Prostate gland (tissue), 2 donors: Measurements from ENCODE around the gene ELOVL2. TPM values are rescaled to one million over a fixed set of nuclear protein-coding genes. Genes with fewer than 3 reads are reported as not detected.

Experiments used
- DNase-seq: peaks from one replicate; pipeline ENCODE4 v3.0.0-alpha.2; 2019; ENCODE audit warnings: low spot score
- H3K27ac ChIP-seq, 2 donors: fragments of 200-600 bp; sonication (generic); 2 replicates each; pipeline ENCODE4 v1.5.1; 2017 to 2019
- H3K27me3 ChIP-seq: fragments of 200-600 bp; sonication (generic); replicated peaks from 2 replicates; pipeline ENCODE4 v1.5.1; 2019; ENCODE audit not compliant: insufficient read depth
- H3K36me3 ChIP-seq, 2 donors: fragments of 200-600 bp; sonication (generic); 1 replicate in 1 of 2; 2 replicates in 1 of 2; pipeline versions ENCODE4 v1.5.1 to v1.8.1; 2017 to 2019
- H3K4me1 ChIP-seq: fragments of 200-600 bp; sonication (generic); replicated peaks from 2 replicates; pipeline ENCODE4 v1.5.1; 2019
- H3K4me3 ChIP-seq, 2 donors: fragments of 200-600 bp; sonication (generic); 2 replicates each; pipeline ENCODE4 v1.5.1; 2017 to 2019
- H3K9me3 ChIP-seq: fragments of 200-600 bp; sonication (generic); 2 replicates; pipeline ENCODE4 v1.5.1; 2017
- POLR2A ChIP-seq: fragments of 450-650 bp; IDR thresholded peaks from one replicate; pipeline ENCODE4 v1.6.1; 2016; ENCODE audit warnings: antibody characterized with exemption, mild to moderate bottlenecking
- POLR2AphosphoS5 ChIP-seq: sonication (generic); formaldehyde crosslinking; IDR thresholded peaks from one replicate; pipeline ENCODE4 v1.6.1; 2017; ENCODE audit warnings: antibody characterized with exemption
- WGBS: methylation state at CpG from one replicate; pipeline ENCODE4 v1.1.5; 2018; 5-methylcytosine and 5-hydroxymethylcytosine counted together
- intact Hi-C: fragments of 100-400 bp; cut with DNase I; formaldehyde crosslinking; loops from one replicate; pipeline ENCODE4 v1.14.2; 2022
- total RNA-seq, 2 donors: library from RNA; depleted of rRNA; stranded (reverse); fragments of >200 nt; gene quantifications; one replicate each; pipeline ENCODE4 v1.1.0, GENCODE V29; 2016
- TF ChIP-seq, protein P1 (sequence below), 4 experiments: fragments of 200-600 bp in 2 of 4; fragments of 450-650 bp in 2 of 4; sonication (generic) in 2 of 4; IDR thresholded peaks; 1 replicate in 3 of 4; 2 replicates in 1 of 4; pipeline ENCODE4 v1.5.1; 2016 to 2019; ENCODE audit warnings: antibody characterized with exemption in 4 of 4, mild to moderate bottlenecking in 2 of 4, moderate library complexity in 2 of 4

The ELOVL2 gene
- total RNA-seq, 2 donors from 2014 or later: 15.5 to 17.9 TPM

DNA sequence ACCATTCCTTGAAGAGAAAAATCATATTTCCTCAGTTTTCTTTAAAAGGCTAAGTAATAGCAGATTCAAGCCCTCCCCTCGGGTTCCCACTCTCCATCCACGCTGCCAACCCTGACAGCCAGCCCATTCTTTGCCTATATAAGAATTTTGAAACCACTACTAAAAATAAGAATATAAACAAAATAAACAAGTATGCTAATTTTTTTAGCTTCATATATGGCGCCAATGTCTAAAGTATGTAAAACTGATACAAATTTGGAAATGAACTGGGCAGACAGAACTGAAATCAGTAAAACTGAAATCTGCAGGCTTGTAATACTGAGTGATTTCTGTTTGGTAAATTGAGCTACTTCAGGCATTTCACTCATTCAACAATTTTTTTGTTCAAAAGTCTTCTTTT, 19.0 kb downstream of the ELOVL2 start:
- H3K27me3 ChIP-seq: no peaks in the 10 kb centered on the region
- no peak for DNase-seq
- intact Hi-C loops: no loop called here
- no peak overlapping the region for H3K27ac ChIP-seq
- H3K9me3 ChIP-seq: no peaks in the 10 kb centered on the region
- WGBS: 94% methylated on average over 3 of the region's 3 CpGs
- H3K4me1 ChIP-seq: no peaks in the 10 kb centered on the region
- TF ChIP-seq POLR2AphosphoS5 (no peak), POLR2A (no peak)
- TF ChIP-seq, protein P1, sequence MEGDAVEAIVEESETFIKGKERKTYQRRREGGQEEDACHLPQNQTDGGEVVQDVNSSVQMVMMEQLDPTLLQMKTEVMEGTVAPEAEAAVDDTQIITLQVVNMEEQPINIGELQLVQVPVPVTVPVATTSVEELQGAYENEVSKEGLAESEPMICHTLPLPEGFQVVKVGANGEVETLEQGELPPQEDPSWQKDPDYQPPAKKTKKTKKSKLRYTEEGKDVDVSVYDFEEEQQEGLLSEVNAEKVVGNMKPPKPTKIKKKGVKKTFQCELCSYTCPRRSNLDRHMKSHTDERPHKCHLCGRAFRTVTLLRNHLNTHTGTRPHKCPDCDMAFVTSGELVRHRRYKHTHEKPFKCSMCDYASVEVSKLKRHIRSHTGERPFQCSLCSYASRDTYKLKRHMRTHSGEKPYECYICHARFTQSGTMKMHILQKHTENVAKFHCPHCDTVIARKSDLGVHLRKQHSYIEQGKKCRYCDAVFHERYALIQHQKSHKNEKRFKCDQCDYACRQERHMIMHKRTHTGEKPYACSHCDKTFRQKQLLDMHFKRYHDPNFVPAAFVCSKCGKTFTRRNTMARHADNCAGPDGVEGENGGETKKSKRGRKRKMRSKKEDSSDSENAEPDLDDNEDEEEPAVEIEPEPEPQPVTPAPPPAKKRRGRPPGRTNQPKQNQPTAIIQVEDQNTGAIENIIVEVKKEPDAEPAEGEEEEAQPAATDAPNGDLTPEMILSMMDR (IDR thresholded peaks at IDR 0.05): no peak
- no peak overlapping the region for H3K4me3 ChIP-seq
- H3K36me3 ChIP-seq: no peaks in the 10 kb centered on the region

DNA sequence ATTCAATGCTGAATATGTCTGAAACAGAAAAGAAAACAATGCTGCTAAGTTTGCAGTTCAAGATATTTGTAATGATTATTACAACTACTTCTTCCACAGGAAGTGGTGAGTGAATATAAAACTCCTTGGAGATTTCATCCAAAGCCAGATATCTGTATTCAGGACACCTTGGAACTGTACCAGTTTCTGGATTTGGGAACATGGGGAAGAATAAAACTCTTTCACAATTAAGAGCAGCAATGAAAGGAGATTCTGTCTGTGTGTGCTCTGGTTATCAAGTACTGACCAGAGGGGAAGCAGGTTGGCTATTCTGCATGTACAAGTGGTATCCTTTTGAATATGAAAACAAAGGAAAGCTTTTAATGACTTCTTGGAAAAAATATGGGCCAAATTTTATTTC, 21.1 kb downstream of the ELOVL2 start:
- no peak overlapping the region for H3K27ac ChIP-seq
- intact Hi-C loops: no loop called here

GRCh38 chr6:11021714-11022113, 22.4 kb downstream of the ELOVL2 start:
- no peaks in the 10 kb centered on the region for H3K9me3 ChIP-seq
- WGBS: 58% methylated on average over 7 of the region's 7 CpGs
- intact Hi-C loops: no loop called here
- H3K4me1 ChIP-seq: no peaks in the 10 kb centered on the region
- no peak for DNase-seq
- H3K4me3 ChIP-seq: no peak overlapping the region
- no peaks in the 10 kb centered on the region for H3K27me3 ChIP-seq
- TF ChIP-seq POLR2A (no peak), POLR2AphosphoS5 (no peak)
- TF ChIP-seq, protein P1 (IDR thresholded peaks at IDR 0.05): no peak
- H3K27ac ChIP-seq: no peak overlapping the region
- H3K36me3 ChIP-seq: no peaks in the 10 kb centered on the region

More for the DNA sequence above, 21.1 kb downstream of the ELOVL2 start:
- TF ChIP-seq POLR2AphosphoS5 (no peak), POLR2A (no peak)
- TF ChIP-seq, protein P1 (IDR thresholded peaks at IDR 0.05): no peak
- Histone ChIP-seq H3K4me3 (no peak overlapping the region), H3K27me3 (no peaks in the 10 kb centered on the region), H3K4me1 (no peaks in the 10 kb centered on the region), H3K36me3 (no peaks in the 10 kb centered on the region), H3K9me3 (no peaks in the 10 kb centered on the region)
- no peak for DNase-seq

GRCh38 chr6:11021003-11021402, 23.1 kb downstream of the ELOVL2 start:
- intact Hi-C loops: no loop called here

DNA sequence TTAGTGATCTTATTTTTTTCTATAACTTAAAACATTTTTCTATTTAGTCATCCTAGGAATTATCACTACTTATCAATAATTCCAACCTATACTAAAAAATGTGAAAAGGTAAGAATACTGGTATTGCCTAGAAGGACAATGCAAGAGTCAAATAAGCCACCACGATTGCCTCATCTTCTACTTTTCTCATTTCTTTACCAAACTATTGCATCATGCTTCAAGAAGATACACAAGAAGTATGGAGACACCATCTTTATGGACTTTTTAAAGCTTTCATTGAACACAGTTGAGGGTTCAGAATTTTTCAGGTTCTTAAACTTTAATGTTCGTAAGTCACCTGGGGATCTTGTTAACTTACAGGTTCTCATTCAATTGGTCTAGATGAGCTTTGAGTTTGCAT, 25.9 kb downstream of the ELOVL2 start:
- WGBS: 90% methylated on average over 2 of the region's 2 CpGs
- no peak for DNase-seq
- no peaks in the 10 kb centered on the region for H3K27me3 ChIP-seq
- no peaks in the 10 kb centered on the region for H3K4me1 ChIP-seq
- H3K4me3 ChIP-seq: no peak overlapping the region
- H3K36me3 ChIP-seq: no peaks in the 10 kb centered on the region
- H3K27ac ChIP-seq: no peak overlapping the region
- no peaks in the 10 kb centered on the region for H3K9me3 ChIP-seq
- TF ChIP-seq, protein P1 (IDR thresholded peaks at IDR 0.05): no peak
- TF ChIP-seq POLR2A (no peak), POLR2AphosphoS5 (no peak)
- intact Hi-C loops: no loop called here

More at GRCh38 chr6:11021003-11021402, 23.1 kb downstream of the ELOVL2 start:
- H3K27ac ChIP-seq: no peak overlapping the region
- no peak for DNase-seq
- 25% methylated on average over 2 of the region's 2 CpGs for WGBS
- no peaks in the 10 kb centered on the region for H3K36me3 ChIP-seq
- TF ChIP-seq, protein P1 (IDR thresholded peaks at IDR 0.05): no peak
- no peak overlapping the region for H3K4me3 ChIP-seq
- no peaks in the 10 kb centered on the region for H3K9me3 ChIP-seq
- H3K27me3 ChIP-seq: no peaks in the 10 kb centered on the region
- no peaks in the 10 kb centered on the region for H3K4me1 ChIP-seq
